H1 (cell line): ENCODE data around the gene SRSF7. TPM values are rescaled to one million over a fixed set of nuclear protein-coding genes. Genes with fewer than 3 reads are reported as not detected.
"Not testable (repeated sequence)": the region's sequence is repeated elsewhere in the genome, so short reads cannot be mapped to it uniquely, and the experiment has no call there.

Source experiments
- CTCF ChIA-PET: fragments of 300-600 bp; sonication (Branson Sonifier 250); formaldehyde crosslinking; loops from one replicate; lab custom pipeline; 2021; ENCODE audit not compliant: partially characterized antibody; lab: Charles Lee
- POLR2A ChIA-PET: fragments of 300-600 bp; sonication (Branson Sonifier 250); formaldehyde crosslinking; loops from one replicate; lab custom pipeline; 2021; ENCODE audit warnings: inconsistent platforms; ENCODE audit not compliant: partially characterized antibody; lab: Charles Lee
- DNase-seq, 2 experiments: peaks; one replicate each; pipeline versions ENCODE4 v3.0.0 to v3.0.0-alpha.2; 2010 to 2022; ENCODE audit warnings: low spot score in 2 of 2, low read depth in 1 of 2, mixed read lengths in 1 of 2
- FAIRE-seq: peaks from 2 replicates; lab custom pipeline; 2011; peaks lifted over from hg19 to GRCh38; lab: Jason Lieb, UNC
- H2AFZ ChIP-seq: 2 replicates; pipeline ENCODE4 v1.8.1; 2012; ENCODE audit warnings: low read length, inconsistent platforms
- H2AK5ac ChIP-seq: 2 replicates; pipeline ENCODE4 v1.6.1; 2013; ENCODE audit warnings: low read depth, low read length
- H2BK120ac ChIP-seq: replicated peaks from 2 replicates; pipeline ENCODE3; 2013; ENCODE audit warnings: low read depth, low read length, inconsistent platforms
- H2BK12ac ChIP-seq: 2 replicates; pipeline ENCODE4 v1.6.1; 2013; ENCODE audit warnings: low read depth, low read length
- H2BK15ac ChIP-seq: 2 replicates; pipeline ENCODE4 v1.6.1; 2013; ENCODE audit warnings: low read length
- H2BK20ac ChIP-seq: 2 replicates; pipeline ENCODE4 v1.6.1; 2013; ENCODE audit warnings: low read length
- H2BK5ac ChIP-seq: 2 replicates; pipeline ENCODE4 v1.6.1; 2013; ENCODE audit warnings: low read depth, low read length
- H3K14ac ChIP-seq: 2 replicates; pipeline ENCODE4 v1.6.1; 2013; ENCODE audit warnings: inconsistent platforms; ENCODE audit not compliant: insufficient read length
- H3K18ac ChIP-seq: 2 replicates; pipeline ENCODE4 v1.6.1; 2013; ENCODE audit warnings: low read length; ENCODE audit errors: extremely low read depth
- H3K23ac ChIP-seq: 2 replicates; pipeline ENCODE4 v1.6.1; 2013; ENCODE audit warnings: inconsistent platforms; ENCODE audit not compliant: insufficient read length
- H3K23me2 ChIP-seq: 2 replicates; pipeline ENCODE4 v1.6.1; 2013; ENCODE audit warnings: low read depth, low read length
- H3K27ac ChIP-seq: 2 replicates; pipeline ENCODE4 v1.6.1; 2011; ENCODE audit warnings: low read depth, low read length, inconsistent platforms
- H3K27me3 ChIP-seq, 4 experiments: replicated peaks in 1 of 4; 1 replicate in 1 of 4; 2 replicates in 3 of 4; pipeline versions ENCODE4 v1.6.1 to v1.8.1; 2011 to 2013; ENCODE audit warnings: low read length in 3 of 4, mild to moderate bottlenecking in 3 of 4, inconsistent platforms in 2 of 4, mixed read lengths in 2 of 4, moderate library complexity in 1 of 4; ENCODE audit not compliant: control insufficient read depth in 3 of 4, insufficient read depth in 3 of 4; ENCODE audit errors: extremely low read depth in 1 of 4
- H3K36me3 ChIP-seq, 4 experiments: 2 replicates each; pipeline versions ENCODE4 v1.6.1 to v1.8.1; 2011 to 2013; ENCODE audit warnings: mild to moderate bottlenecking in 4 of 4, low read length in 3 of 4, moderate library complexity in 2 of 4, control low read depth in 1 of 4, inconsistent platforms in 1 of 4; ENCODE audit not compliant: insufficient read depth in 4 of 4, control insufficient read depth in 2 of 4
- H3K4ac ChIP-seq: replicated peaks from 2 replicates; pipeline ENCODE3; 2013; ENCODE audit warnings: low read length, low read depth, mixed read lengths, inconsistent platforms; ENCODE audit not compliant: insufficient read length
- H3K4me1 ChIP-seq, 4 experiments: replicated peaks in 1 of 4; 1 replicate in 1 of 4; 2 replicates in 3 of 4; pipeline versions ENCODE4 v1.6.1 to v1.8.1; 2011 to 2013; ENCODE audit warnings: low read length in 3 of 4, inconsistent platforms in 2 of 4, mixed read lengths in 1 of 4; ENCODE audit not compliant: insufficient read depth in 4 of 4, control insufficient read depth in 3 of 4
- H3K4me2 ChIP-seq, 2 experiments: 2 replicates each; pipeline versions ENCODE4 v1.6.1 to v1.8.1; 2011 to 2013; ENCODE audit warnings: low read depth in 2 of 2, low read length in 2 of 2, control low read depth in 1 of 2, inconsistent platforms in 1 of 2, mild to moderate bottlenecking in 1 of 2; ENCODE audit not compliant: insufficient read depth in 1 of 2
- H3K4me3 ChIP-seq, 4 experiments: fragments of 200-600, 300-600 bp in 1 of 4; sonication (generic), shearing (Covaris generic), sonication (Bioruptor Twin) in 1 of 4; 2 replicates each; pipeline versions ENCODE4 v1.5.1 to v1.8.1; 2011 to 2016; ENCODE audit warnings: low read length in 4 of 4, low read depth in 3 of 4, control low read depth in 2 of 4, inconsistent platforms in 2 of 4, mild to moderate bottlenecking in 2 of 4, mixed read lengths in 1 of 4, moderate library complexity in 1 of 4; ENCODE audit not compliant: insufficient read depth in 2 of 4; ENCODE audit errors: extremely low read depth in 1 of 4
- H3K56ac ChIP-seq: replicated peaks from 2 replicates; pipeline ENCODE3; 2013; ENCODE audit warnings: low read depth, mild to moderate bottlenecking, mixed read lengths, low read length, inconsistent platforms; ENCODE audit not compliant: insufficient read length
- H3K79me1 ChIP-seq: 2 replicates; pipeline ENCODE4 v1.6.1; 2013; ENCODE audit warnings: low read depth, low read length, control low read depth
- H3K79me2 ChIP-seq, 2 experiments: 2 replicates each; pipeline versions ENCODE4 v1.6.1 to v1.8.1; 2012 to 2013; ENCODE audit warnings: low read length in 2 of 2, mild to moderate bottlenecking in 2 of 2, inconsistent platforms in 1 of 2; ENCODE audit not compliant: insufficient read depth in 2 of 2, control insufficient read depth in 1 of 2
- H3K9ac ChIP-seq, 4 experiments: replicated peaks in 1 of 4; 1 replicate in 1 of 4; 2 replicates in 3 of 4; pipeline versions ENCODE4 v1.6.1 to v1.8.1; 2011 to 2013; ENCODE audit warnings: low read depth in 3 of 4, low read length in 3 of 4, control low read depth in 2 of 4, mild to moderate bottlenecking in 2 of 4, moderate library complexity in 2 of 4, inconsistent platforms in 1 of 4; ENCODE audit errors: extremely low read depth in 1 of 4
- H3K9me3 ChIP-seq, 2 experiments: 2 replicates each; pipeline versions ENCODE4 v1.6.1 to v1.8.1; 2012 to 2013; ENCODE audit warnings: mild to moderate bottlenecking in 2 of 2, moderate library complexity in 2 of 2, control low read depth in 1 of 2, inconsistent platforms in 1 of 2, low read depth in 1 of 2, low read length in 1 of 2, mixed read lengths in 1 of 2; ENCODE audit not compliant: insufficient read depth in 2 of 2
- H4K20me1 ChIP-seq, 2 experiments: replicated peaks in 1 of 2; 2 replicates each; pipeline versions ENCODE3 to v1.8.1; 2011 to 2013; ENCODE audit warnings: inconsistent platforms in 2 of 2, low read length in 2 of 2, mild to moderate bottlenecking in 1 of 2; ENCODE audit not compliant: insufficient read depth in 2 of 2, control insufficient read depth in 1 of 2
- H4K5ac ChIP-seq: 2 replicates; pipeline ENCODE4 v1.6.1; 2013; ENCODE audit warnings: low read length, low read depth, mixed read lengths, inconsistent platforms; ENCODE audit not compliant: insufficient read length
- H4K8ac ChIP-seq: 2 replicates; pipeline ENCODE4 v1.8.0; 2013; ENCODE audit warnings: mild to moderate bottlenecking, moderate library complexity, low read length, inconsistent platforms; ENCODE audit not compliant: insufficient read depth; ENCODE audit errors: extremely low read depth
- H4K91ac ChIP-seq: replicated peaks from 2 replicates; pipeline ENCODE3; 2013; ENCODE audit warnings: low read length, mixed read lengths, inconsistent platforms; ENCODE audit not compliant: insufficient read length
- POLR2A ChIP-seq, 2 experiments: IDR thresholded peaks; 1 replicate in 1 of 2; 2 replicates in 1 of 2; pipeline ENCODE4 v1.6.1; 2011; ENCODE audit warnings: low read depth in 2 of 2, low read length in 2 of 2, mild to moderate bottlenecking in 2 of 2; ENCODE audit errors: control extremely low read depth in 1 of 2
- WGBS, 2 experiments: shearing (Covaris generic) in 1 of 2; methylation state at CpG; one replicate each; pipeline versions ENCODE4 v1.1.6 to v1.1.7; 2013 to 2015; ENCODE audit warnings: low lambda C conversion rate in 2 of 2, mixed read lengths in 2 of 2, inconsistent platforms in 1 of 2, low coverage in 1 of 2, missing lambda C conversion rate in 1 of 2; ENCODE audit not compliant: insufficient replicate concordance in 2 of 2, insufficient coverage in 1 of 2, insufficient read length in 1 of 2; ENCODE audit errors: extremely low coverage in 1 of 2, missing lambda C conversion rate in 1 of 2; 5-methylcytosine and 5-hydroxymethylcytosine counted together
- polyA plus RNA-seq, 7 experiments: library from polyadenylated mRNA; depleted of rRNA in 3 of 7; stranded (reverse) in 5 of 7; unstranded in 2 of 7; fragments of >200 nt in 5 of 7; fragments of 200-250 nt in 2 of 7; gene quantifications; 1 replicate in 5 of 7; 2 replicates in 1 of 7; 4 replicates in 1 of 7; pipeline versions ENCODE4 v1.2.1 to v1.2.3, GENCODE V29; 2011 to 2013; ENCODE audit warnings: missing spikeins in 2 of 7, mixed read lengths in 2 of 7
- total RNA-seq: library from RNA; stranded (reverse); fragmentation: NEBNext Ultra II Directional; extraction: Animal tissue kit (Norgen Biotek cat#: 25700); gene quantifications from 2 replicates; pipeline ENCODE4 v1.2.1, GENCODE V29; 2021

SRSF7 gene
- total and polyA plus RNA-seq, 2 of the 8 experiments (the other 6 are each of a cell fraction or from before 2014, with no cell fraction given) = 370 to 415 TPM

DNA sequence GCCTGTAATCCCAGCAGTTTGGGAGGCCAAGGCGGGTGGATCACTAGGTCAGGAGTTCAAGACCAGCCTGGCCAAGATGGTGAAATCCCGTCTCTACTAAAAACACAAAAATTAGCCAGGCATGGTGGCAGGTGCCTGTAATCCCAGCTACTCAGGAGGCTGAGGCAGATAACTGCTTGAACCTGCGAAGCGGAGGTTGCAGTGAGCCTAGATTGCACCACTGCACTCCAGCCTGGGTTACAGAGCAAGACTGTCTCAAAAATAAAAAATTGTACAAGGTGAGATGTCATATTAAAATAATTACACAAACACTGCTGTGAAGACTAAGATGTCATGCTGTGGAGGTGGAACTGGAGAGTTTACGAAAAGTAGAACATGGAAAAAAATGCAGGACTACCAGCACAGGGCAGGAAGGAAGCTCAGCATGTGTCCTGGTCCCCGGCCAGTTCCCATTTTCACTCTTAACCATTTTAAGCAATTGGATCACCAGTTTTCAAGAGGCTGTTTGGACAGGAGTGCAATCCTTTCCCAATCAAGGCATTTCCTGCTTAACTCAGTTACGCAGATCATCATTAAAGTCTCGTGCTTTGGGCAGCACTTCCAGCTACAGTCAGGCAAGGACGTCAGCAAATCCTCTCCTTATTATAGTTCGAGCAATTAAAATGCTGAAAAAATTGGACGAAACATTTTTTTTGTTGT lies 14.0 kb downstream of the SRSF7 start:
- not testable (repeated sequence) for DNase-seq, FAIRE-seq

More for the DNA sequence above, 14.0 kb downstream of the SRSF7 start:
- not testable (repeated sequence) for H3K14ac ChIP-seq, H4K20me1 ChIP-seq, H2BK20ac ChIP-seq, H2AFZ ChIP-seq, H2BK15ac ChIP-seq, H2AK5ac ChIP-seq, H3K4me3 ChIP-seq, H2BK12ac ChIP-seq, H3K18ac ChIP-seq, H3K79me2 ChIP-seq, H3K23me2 ChIP-seq, H3K79me1 ChIP-seq, H3K27ac ChIP-seq, H4K91ac ChIP-seq, H3K4ac ChIP-seq, H2BK120ac ChIP-seq, H3K56ac ChIP-seq, H4K5ac ChIP-seq, H3K4me2 ChIP-seq
- CTCF ChIA-PET = interaction anchor here (0.7 to 7.8 kb wide), 6 partner anchors 9 to 183 kb away, joined by 3 to 56 read pairs (median 3); no protein-coding TSS in a partner anchor
- 89% methylated on average over 11 of the region's 11 CpGs; no CpG with 5 or more reads in 1 of the 2 experiments for WGBS, 2 experiments
- TF ChIP-seq POLR2A (IDR thresholded peaks at IDR 0.05; ENCODE audit: control extremely low read depth in 1 of 2, low read depth in 2 of 2, low read length in 2 of 2) = 0 out of 3 replicates have a peak, but pooled peaks of 1 of the 2 experiments have one; percentile 8
- TF ChIP-seq, all 59 proteins: peak for 1; not testable (repeated sequence) for 58
- POLR2A ChIA-PET = interaction anchor here (0.8 to 24.3 kb wide), 3 partner anchors 11 to 148 kb away, joined by 3 to 486 read pairs (median 334); partner anchors contain the start of genes HNRNPLL and SRSF7
- H3K9me3 ChIP-seq, H3K9ac ChIP-seq, H3K4me1 ChIP-seq, H2BK5ac ChIP-seq, H3K23ac ChIP-seq, H3K27me3 ChIP-seq, H4K8ac ChIP-seq: not testable (repeated sequence)
- H3K36me3 ChIP-seq = peaks cover 0 to 21% (median 5%) of the 10 kb centered on the region in 4 experiments; a peak in 5 of 8 replicates
